Liver (tissue), 9 donors: Measurements from ENCODE around the gene SPDYC. TPM values are rescaled to one million over a fixed set of nuclear protein-coding genes. Genes with fewer than 3 reads are reported as not detected.

Experiments
- DNase-seq: peaks from one replicate; pipeline ENCODE4 v3.0.0-alpha.2; 2017; ENCODE audit warnings: low spot score
- H3K27ac ChIP-seq, 2 donors: one replicate each; pipeline ENCODE4 v1.7.0; 2013; ENCODE audit warnings: inconsistent platforms in 2 of 2, low read length in 2 of 2, control low read depth in 1 of 2, low read depth in 1 of 2, mild to moderate bottlenecking in 1 of 2
- H3K27me3 ChIP-seq, 4 donors: one replicate each; pipeline versions ENCODE4 v1.6.1 to v1.7.0; 2013; ENCODE audit warnings: low read length in 3 of 4, inconsistent platforms in 1 of 4, mild to moderate bottlenecking in 1 of 4, moderate library complexity in 1 of 4; ENCODE audit not compliant: control insufficient read depth in 4 of 4, insufficient read depth in 4 of 4
- H3K36me3 ChIP-seq, 4 donors: one replicate each; pipeline versions ENCODE4 v1.6.1 to v1.7.0; 2013; ENCODE audit warnings: low read length in 3 of 4, mild to moderate bottlenecking in 3 of 4, low read depth in 1 of 4, moderate library complexity in 1 of 4; ENCODE audit not compliant: control insufficient read depth in 4 of 4, insufficient read depth in 3 of 4
- H3K4me1 ChIP-seq, 4 donors: one replicate each; pipeline versions ENCODE4 v1.6.1 to v1.7.0; 2013; ENCODE audit warnings: low read length in 3 of 4, mild to moderate bottlenecking in 3 of 4, moderate library complexity in 1 of 4; ENCODE audit not compliant: control insufficient read depth in 4 of 4, insufficient read depth in 4 of 4
- H3K4me3 ChIP-seq, 3 donors: one replicate each; pipeline versions ENCODE4 v1.6.1 to v1.7.0; 2013; ENCODE audit warnings: low read length in 3 of 3, control low read depth in 1 of 3, low read depth in 1 of 3, mild to moderate bottlenecking in 1 of 3
- H3K9ac ChIP-seq, 2 donors: one replicate each; pipeline ENCODE4 v1.7.0; 2013; ENCODE audit warnings: low read length in 2 of 2, mild to moderate bottlenecking in 2 of 2, moderate library complexity in 2 of 2, control low read depth in 1 of 2, low read depth in 1 of 2
- H3K9me3 ChIP-seq, 4 donors: one replicate each; pipeline versions ENCODE4 v1.6.1 to v1.7.0; 2013; ENCODE audit warnings: low read length in 3 of 4; ENCODE audit not compliant: control insufficient read depth in 4 of 4
- EGR1 ChIP-seq, 2 donors: IDR thresholded peaks; 2 replicates each; pipeline ENCODE4 v1.6.1; 2016 to 2018; ENCODE audit warnings: antibody characterized with exemption in 2 of 2, low read depth in 2 of 2
- FOXA1 ChIP-seq: IDR thresholded peaks from 2 replicates; pipeline ENCODE4 v1.6.1; 2016; ENCODE audit warnings: antibody characterized with exemption
- FOXA2 ChIP-seq: IDR thresholded peaks from 2 replicates; pipeline ENCODE4 v1.6.1; 2016; ENCODE audit warnings: antibody characterized with exemption
- HNF4A ChIP-seq, 2 donors: conservative IDR thresholded peaks; 2 replicates each; pipeline ENCODE4 v1.6.1; 2016; ENCODE audit warnings: antibody characterized with exemption in 2 of 2, mild to moderate bottlenecking in 2 of 2
- HNF4G ChIP-seq: IDR thresholded peaks from 2 replicates; pipeline ENCODE4 v1.6.1; 2016; ENCODE audit warnings: antibody characterized with exemption
- JUND ChIP-seq, 2 donors: IDR thresholded peaks; 2 replicates each; pipeline ENCODE4 v1.6.1; 2016; ENCODE audit warnings: antibody characterized with exemption in 2 of 2
- NR2F2 ChIP-seq: IDR thresholded peaks from 2 replicates; pipeline ENCODE4 v1.6.1; 2016; ENCODE audit warnings: antibody characterized with exemption
- RXRA ChIP-seq, 2 donors: IDR thresholded peaks; 2 replicates each; pipeline ENCODE4 v1.6.1; 2017 to 2018; ENCODE audit warnings: antibody characterized with exemption in 2 of 2, mild to moderate bottlenecking in 1 of 2
- TAF1 ChIP-seq: conservative IDR thresholded peaks from 2 replicates; pipeline ENCODE4 v1.6.1; 2016; ENCODE audit warnings: antibody characterized with exemption, mild to moderate bottlenecking
- YY1 ChIP-seq: IDR thresholded peaks from 2 replicates; pipeline ENCODE4 v1.6.1; 2016; ENCODE audit warnings: antibody characterized with exemption, mild to moderate bottlenecking
- whole genome bisulfite sequencing: extraction: QIAGEN DNeasy Blood & Tissue Kit; methylation state at CpG from one replicate; pipeline ENCODE4 v1.1.7; 2013; 5-methylcytosine and 5-hydroxymethylcytosine counted together
- polyA plus RNA-seq, 2 donors: library from polyadenylated mRNA; stranded (reverse) in 1 of 2; unstranded in 1 of 2; fragments of 200-250 nt in 1 of 2; fragments of >200 nt in 1 of 2; fragmentation: Nextera tagmentation in 1 of 2; extraction: Ambion mirVana in 1 of 2; gene quantifications; one replicate each; pipeline versions ENCODE4 v1.2.1 to v1.2.3, GENCODE V29; 2013 to 2015
- total RNA-seq, 2 donors: library from RNA; depleted of rRNA; stranded (reverse); fragments of >200 nt; gene quantifications; one replicate each; pipeline ENCODE4 v1.2.3, GENCODE V29; 2014
- TF ChIP-seq, protein P1 (sequence below): IDR thresholded peaks from 2 replicates; pipeline ENCODE4 v1.6.1; 2016; ENCODE audit warnings: antibody characterized with exemption, mild to moderate bottlenecking
- TF ChIP-seq, protein P2 (sequence below): fragments of 150-350 bp; IDR thresholded peaks from 2 replicates; pipeline ENCODE4 v1.5.1; 2017; ENCODE audit warnings: improper control_type of control experiment, low read depth, low read length; ENCODE audit not compliant: missing input control
- TF ChIP-seq, protein P3 (sequence below): IDR thresholded peaks from 2 replicates; pipeline ENCODE4 v1.6.1; 2016; ENCODE audit warnings: antibody characterized with exemption
- TF ChIP-seq, protein P4 (sequence below): IDR thresholded peaks from 2 replicates; pipeline ENCODE4 v1.6.1; 2016; ENCODE audit warnings: antibody characterized with exemption
- donor health status: healthy.
- donor health status: healthy.
- donor health status: healthy.
- donor health status: healthy.
- donor health status: healthy.

SPDYC gene
- total and polyA plus RNA-seq, 4 donors: 0.08 to 1.1 (median 0.52) TPM; not detected in 1

DNA sequence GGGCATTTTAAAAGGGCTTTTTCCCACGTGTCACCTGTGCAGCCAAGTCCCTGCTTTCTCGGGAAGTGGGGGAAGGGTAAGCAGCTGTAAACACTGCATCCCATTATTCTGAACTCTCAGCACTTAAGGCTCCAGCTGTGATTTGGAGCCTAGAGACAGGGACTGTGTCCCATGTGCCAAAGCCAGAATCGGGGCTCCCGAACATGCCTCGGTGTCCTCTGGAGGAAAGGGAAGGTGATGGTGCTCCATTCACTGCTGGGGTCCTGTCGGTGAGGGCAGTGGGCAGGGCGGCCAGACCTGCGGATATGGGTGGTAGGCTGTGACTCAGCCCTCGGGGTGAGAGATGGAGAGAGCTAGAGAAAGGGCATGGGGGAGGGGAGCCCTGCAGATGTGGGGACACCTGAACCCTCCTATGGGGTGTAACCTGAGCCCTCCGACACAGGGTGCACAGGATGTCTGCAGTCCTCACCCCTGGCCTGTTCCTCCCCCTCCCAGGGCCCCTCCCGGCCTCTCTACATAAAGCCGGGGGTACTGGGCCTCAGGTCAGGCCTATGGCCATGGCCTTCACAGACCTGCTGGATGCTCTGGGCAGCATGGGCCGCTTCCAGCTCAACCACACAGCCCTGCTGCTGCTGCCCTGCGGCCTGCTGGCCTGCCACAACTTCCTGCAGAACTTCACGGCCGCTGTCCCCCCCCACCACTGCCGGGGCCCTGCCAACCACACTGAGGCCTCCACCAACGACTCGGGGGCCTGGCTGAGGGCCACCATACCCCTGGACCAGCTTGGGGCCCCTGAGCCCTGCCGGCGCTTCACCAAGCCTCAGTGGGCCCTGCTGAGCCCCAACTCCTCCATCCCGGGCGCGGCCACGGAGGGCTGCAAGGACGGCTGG lies 43.5 kb downstream of the SPDYC start (continued):
- TF ChIP-seq RXRA (IDR thresholded peaks at IDR 0.05) (no peak), FOXA1 (no peak), YY1 (no peak)

DNA sequence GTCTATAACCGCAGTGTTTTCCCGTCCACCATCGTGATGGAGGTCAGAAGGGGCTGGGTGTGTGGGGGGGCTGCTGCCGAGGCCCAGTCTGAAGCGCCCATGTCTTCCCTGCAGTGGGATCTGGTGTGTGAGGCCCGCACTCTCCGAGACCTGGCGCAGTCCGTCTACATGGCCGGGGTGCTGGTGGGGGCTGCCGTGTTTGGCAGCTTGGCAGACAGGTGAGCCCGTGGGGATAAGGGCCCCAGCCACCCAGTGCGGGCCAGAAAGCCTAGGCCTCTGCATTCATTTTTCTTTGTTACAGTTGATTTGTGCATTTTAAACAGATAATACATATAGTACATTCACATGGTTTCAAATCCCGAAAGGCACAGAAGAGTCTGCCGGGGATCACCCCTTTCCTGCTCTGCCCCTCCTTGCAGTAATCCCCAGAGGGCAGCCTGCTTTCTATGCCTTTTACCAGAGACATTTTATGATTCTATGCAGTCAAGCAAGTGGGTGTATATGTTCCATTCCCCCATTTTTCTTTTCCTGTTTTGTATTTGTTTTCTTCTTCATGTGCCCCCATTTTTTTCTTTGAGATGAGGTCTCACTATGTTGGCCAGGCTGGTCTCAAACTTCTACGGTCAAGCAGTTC lies 44.3 kb downstream of the SPDYC start:
- TF ChIP-seq, protein P1, sequence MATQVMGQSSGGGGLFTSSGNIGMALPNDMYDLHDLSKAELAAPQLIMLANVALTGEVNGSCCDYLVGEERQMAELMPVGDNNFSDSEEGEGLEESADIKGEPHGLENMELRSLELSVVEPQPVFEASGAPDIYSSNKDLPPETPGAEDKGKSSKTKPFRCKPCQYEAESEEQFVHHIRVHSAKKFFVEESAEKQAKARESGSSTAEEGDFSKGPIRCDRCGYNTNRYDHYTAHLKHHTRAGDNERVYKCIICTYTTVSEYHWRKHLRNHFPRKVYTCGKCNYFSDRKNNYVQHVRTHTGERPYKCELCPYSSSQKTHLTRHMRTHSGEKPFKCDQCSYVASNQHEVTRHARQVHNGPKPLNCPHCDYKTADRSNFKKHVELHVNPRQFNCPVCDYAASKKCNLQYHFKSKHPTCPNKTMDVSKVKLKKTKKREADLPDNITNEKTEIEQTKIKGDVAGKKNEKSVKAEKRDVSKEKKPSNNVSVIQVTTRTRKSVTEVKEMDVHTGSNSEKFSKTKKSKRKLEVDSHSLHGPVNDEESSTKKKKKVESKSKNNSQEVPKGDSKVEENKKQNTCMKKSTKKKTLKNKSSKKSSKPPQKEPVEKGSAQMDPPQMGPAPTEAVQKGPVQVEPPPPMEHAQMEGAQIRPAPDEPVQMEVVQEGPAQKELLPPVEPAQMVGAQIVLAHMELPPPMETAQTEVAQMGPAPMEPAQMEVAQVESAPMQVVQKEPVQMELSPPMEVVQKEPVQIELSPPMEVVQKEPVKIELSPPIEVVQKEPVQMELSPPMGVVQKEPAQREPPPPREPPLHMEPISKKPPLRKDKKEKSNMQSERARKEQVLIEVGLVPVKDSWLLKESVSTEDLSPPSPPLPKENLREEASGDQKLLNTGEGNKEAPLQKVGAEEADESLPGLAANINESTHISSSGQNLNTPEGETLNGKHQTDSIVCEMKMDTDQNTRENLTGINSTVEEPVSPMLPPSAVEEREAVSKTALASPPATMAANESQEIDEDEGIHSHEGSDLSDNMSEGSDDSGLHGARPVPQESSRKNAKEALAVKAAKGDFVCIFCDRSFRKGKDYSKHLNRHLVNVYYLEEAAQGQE: no peak
- TF ChIP-seq FOXA1 (no peak), TAF1 (no peak), EGR1 (IDR thresholded peaks at IDR 0.05; ENCODE audit: low read depth in 2 of 2) (no peak), NR2F2 (no peak), FOXA2 (no peak), YY1 (no peak), HNF4A (conservative IDR thresholded peaks at IDR 0.05) (no peak), JUND (IDR thresholded peaks at IDR 0.05) (no peak), HNF4G (no peak)
- TF ChIP-seq, protein P2, sequence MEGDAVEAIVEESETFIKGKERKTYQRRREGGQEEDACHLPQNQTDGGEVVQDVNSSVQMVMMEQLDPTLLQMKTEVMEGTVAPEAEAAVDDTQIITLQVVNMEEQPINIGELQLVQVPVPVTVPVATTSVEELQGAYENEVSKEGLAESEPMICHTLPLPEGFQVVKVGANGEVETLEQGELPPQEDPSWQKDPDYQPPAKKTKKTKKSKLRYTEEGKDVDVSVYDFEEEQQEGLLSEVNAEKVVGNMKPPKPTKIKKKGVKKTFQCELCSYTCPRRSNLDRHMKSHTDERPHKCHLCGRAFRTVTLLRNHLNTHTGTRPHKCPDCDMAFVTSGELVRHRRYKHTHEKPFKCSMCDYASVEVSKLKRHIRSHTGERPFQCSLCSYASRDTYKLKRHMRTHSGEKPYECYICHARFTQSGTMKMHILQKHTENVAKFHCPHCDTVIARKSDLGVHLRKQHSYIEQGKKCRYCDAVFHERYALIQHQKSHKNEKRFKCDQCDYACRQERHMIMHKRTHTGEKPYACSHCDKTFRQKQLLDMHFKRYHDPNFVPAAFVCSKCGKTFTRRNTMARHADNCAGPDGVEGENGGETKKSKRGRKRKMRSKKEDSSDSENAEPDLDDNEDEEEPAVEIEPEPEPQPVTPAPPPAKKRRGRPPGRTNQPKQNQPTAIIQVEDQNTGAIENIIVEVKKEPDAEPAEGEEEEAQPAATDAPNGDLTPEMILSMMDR: no peak
- TF ChIP-seq, protein P3, sequence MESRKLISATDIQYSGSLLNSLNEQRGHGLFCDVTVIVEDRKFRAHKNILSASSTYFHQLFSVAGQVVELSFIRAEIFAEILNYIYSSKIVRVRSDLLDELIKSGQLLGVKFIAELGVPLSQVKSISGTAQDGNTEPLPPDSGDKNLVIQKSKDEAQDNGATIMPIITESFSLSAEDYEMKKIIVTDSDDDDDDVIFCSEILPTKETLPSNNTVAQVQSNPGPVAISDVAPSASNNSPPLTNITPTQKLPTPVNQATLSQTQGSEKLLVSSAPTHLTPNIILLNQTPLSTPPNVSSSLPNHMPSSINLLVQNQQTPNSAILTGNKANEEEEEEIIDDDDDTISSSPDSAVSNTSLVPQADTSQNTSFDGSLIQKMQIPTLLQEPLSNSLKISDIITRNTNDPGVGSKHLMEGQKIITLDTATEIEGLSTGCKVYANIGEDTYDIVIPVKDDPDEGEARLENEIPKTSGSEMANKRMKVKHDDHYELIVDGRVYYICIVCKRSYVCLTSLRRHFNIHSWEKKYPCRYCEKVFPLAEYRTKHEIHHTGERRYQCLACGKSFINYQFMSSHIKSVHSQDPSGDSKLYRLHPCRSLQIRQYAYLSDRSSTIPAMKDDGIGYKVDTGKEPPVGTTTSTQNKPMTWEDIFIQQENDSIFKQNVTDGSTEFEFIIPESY: no peak
- TF ChIP-seq, protein P4, sequence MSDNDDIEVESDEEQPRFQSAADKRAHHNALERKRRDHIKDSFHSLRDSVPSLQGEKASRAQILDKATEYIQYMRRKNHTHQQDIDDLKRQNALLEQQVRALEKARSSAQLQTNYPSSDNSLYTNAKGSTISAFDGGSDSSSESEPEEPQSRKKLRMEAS: no peak
- no peak overlapping the region for H3K9ac ChIP-seq
- H3K36me3 ChIP-seq: peaks cover 0 to 9% (median 4%) of the 10 kb centered on the region in 4 donors
- DNase-seq: no peak
- no peak overlapping the region for H3K27ac ChIP-seq
- H3K4me1 ChIP-seq: peaks cover 12 to 18% (median 15%) of the 10 kb centered on the region in 4 donors
- no peaks in the 10 kb centered on the region for H3K27me3 ChIP-seq
- 91% methylated on average over 16 of the region's 16 CpGs for WGBS
- H3K4me3 ChIP-seq: no peak overlapping the region
- no peaks in the 10 kb centered on the region for H3K9me3 ChIP-seq
